ENCODE data around the gene PDZD4.

The PDZD4 gene

GRCh38 chrX:153782871-153783270, 47.5 kb downstream of the PDZD4 start:
- DNase-seq (ENCODE audit: low spot score) = no peak

- DNase-seq (ENCODE audit: low spot score) = no peak
These were observed 48.0 kb downstream of the PDZD4 start for GRCh38 chrX:153782313-153782712.

GRCh38 chrX:153781428-153782047, 48.8 kb downstream of the PDZD4 start:
- no peak for DNase-seq (ENCODE audit: low spot score)

- DNase-seq (ENCODE audit: low spot score) = no peak
These were observed 49.5 kb downstream of the PDZD4 start, which contains the start of gene SRPK3 for GRCh38 chrX:153780678-153781427. Gene SRPK3 (plus strand): TSS chrX:153781041. CDS start chrX:153781087, 46 bp downstream.

- DNase-seq (ENCODE audit: low spot score) = no peak
These were observed 50.3 kb downstream of the PDZD4 start for GRCh38 chrX:153779891-153780677.

- DNase-seq (ENCODE audit: low spot score) = no peak
These were observed 51.7 kb downstream of the PDZD4 start for GRCh38 chrX:153778684-153779101.

GRCh38 chrX:153778181-153778580, 52.2 kb downstream of the PDZD4 start:
- no peak for DNase-seq (ENCODE audit: low spot score)

GRCh38 chrX:153777261-153778090, 52.9 kb downstream of the PDZD4 start:
- DNase-seq (ENCODE audit: low spot score) = no peak

- DNase-seq (ENCODE audit: low spot score) = no peak
These were observed 53.7 kb downstream of the PDZD4 start for GRCh38 chrX:153776611-153777045.

GRCh38 chrX:153776120-153776599, 54.2 kb downstream of the PDZD4 start:
- DNase-seq (ENCODE audit: low spot score) = no peak

- no peak for DNase-seq (ENCODE audit: low spot score)
These were observed 54.8 kb downstream of the PDZD4 start for GRCh38 chrX:153775293-153776119.

- DNase-seq (ENCODE audit: low spot score) = no peak
These were observed 55.6 kb downstream of the PDZD4 start for GRCh38 chrX:153774576-153775292.

GRCh38 chrX:153773741-153774575, 56.4 kb downstream of the PDZD4 start:
- DNase-seq (ENCODE audit: low spot score) = no peak

- DNase-seq (ENCODE audit: low spot score) = no peak
These were observed 57.1 kb downstream of the PDZD4 start for GRCh38 chrX:153773218-153773611.

- no peak for DNase-seq (ENCODE audit: low spot score)
These were observed 57.8 kb downstream of the PDZD4 start for GRCh38 chrX:153772316-153773217.

GRCh38 chrX:153771415-153772315, 58.7 kb downstream of the PDZD4 start:
- no peak for DNase-seq (ENCODE audit: low spot score)
